Endothelial cell of umbilical vein (primary cell): ENCODE results near the gene BIRC3. TPM values are rescaled to one million over a fixed set of nuclear protein-coding genes. Genes with fewer than 3 reads are reported as not detected.

Source experiments
- BruUV-seq: library from RNA; stranded (reverse); fragments of 400-500 nt; replicated peaks from 2 replicates; lab custom pipeline; 2021; lab: Mats Ljungman, UMichigan
- CTCF ChIA-PET: fragments of 300-600, 350-600 bp; sonication (Branson Sonifier 250); formaldehyde crosslinking; loops from one replicate; lab custom pipeline; 2021; ENCODE audit warnings: antibody characterized with exemption, inconsistent platforms; lab: Charles Lee
- POLR2A ChIA-PET: fragments of 300-600, 350-600 bp; sonication (Branson Sonifier 250); formaldehyde crosslinking; loops from one replicate; lab custom pipeline; 2021; ENCODE audit warnings: antibody characterized with exemption, inconsistent platforms; lab: Charles Lee
- DNase-seq: peaks from one replicate; pipeline ENCODE4 v3.0.0-alpha.2; 2011; ENCODE audit warnings: low read depth, low spot score
- FAIRE-seq: peaks from 2 replicates; lab custom pipeline; 2011; peaks lifted over from hg19 to GRCh38; lab: Jason Lieb, UNC
- H2AFZ ChIP-seq: 2 replicates; pipeline ENCODE4 v1.6.0; 2012; ENCODE audit warnings: low read depth, low read length, control low read depth, inconsistent platforms
- H3K27ac ChIP-seq: 2 replicates; pipeline ENCODE4 v1.5.1; 2011; ENCODE audit warnings: low read depth, mild to moderate bottlenecking, control low read depth, low read length, moderate library complexity; ENCODE audit not compliant: insufficient read depth
- H3K27me3 ChIP-seq, 2 experiments: 2 replicates each; pipeline versions ENCODE4 v1.6.0 to v1.6.1; 2011; ENCODE audit warnings: low read length in 2 of 2, mixed read lengths in 1 of 2; ENCODE audit not compliant: control insufficient read depth in 2 of 2, insufficient read depth in 2 of 2
- H3K36me3 ChIP-seq, 2 experiments: 2 replicates in 1 of 2; 3 replicates in 1 of 2; pipeline ENCODE4 v1.5.1; 2011; ENCODE audit warnings: low read length in 2 of 2, mild to moderate bottlenecking in 1 of 2, moderate library complexity in 1 of 2; ENCODE audit not compliant: control insufficient read depth in 2 of 2, insufficient read depth in 2 of 2; ENCODE audit errors: extremely low read depth in 1 of 2
- H3K4me1 ChIP-seq: 3 replicates; pipeline ENCODE4 v1.5.1; 2011; ENCODE audit warnings: mild to moderate bottlenecking, low read length; ENCODE audit not compliant: control insufficient read depth, insufficient read depth; ENCODE audit errors: extremely low read depth
- H3K4me2 ChIP-seq: 2 replicates; pipeline ENCODE4 v1.6.1; 2011; ENCODE audit warnings: low read length, control low read depth, mixed read lengths; ENCODE audit not compliant: insufficient read depth
- H3K4me3 ChIP-seq, 3 experiments: fragments of 200-600 bp in 1 of 3; sonication (generic), shearing (Covaris generic) in 1 of 3; replicated peaks in 1 of 3; 2 replicates each; pipeline ENCODE4 v1.5.1; 2011 to 2016; ENCODE audit warnings: control low read depth in 3 of 3, low read length in 3 of 3, mild to moderate bottlenecking in 2 of 3, inconsistent platforms in 1 of 3, low read depth in 1 of 3, moderate library complexity in 1 of 3; ENCODE audit not compliant: insufficient read depth in 1 of 3
- H3K79me2 ChIP-seq: 2 replicates; pipeline ENCODE4 v1.6.0; 2012; ENCODE audit warnings: low read length, inconsistent platforms; ENCODE audit not compliant: control insufficient read depth, insufficient read depth
- H3K9ac ChIP-seq: replicated peaks from 2 replicates; pipeline ENCODE3; 2011; ENCODE audit warnings: low read length, control low read depth; ENCODE audit not compliant: insufficient read depth; ENCODE audit errors: extremely low read depth
- H3K9me1 ChIP-seq: replicated peaks from 3 replicates; pipeline ENCODE4 v1.6.0; 2011; ENCODE audit warnings: mild to moderate bottlenecking, low read length; ENCODE audit not compliant: control insufficient read depth, insufficient read depth; ENCODE audit errors: extremely low read depth
- H3K9me3 ChIP-seq: replicated peaks from 2 replicates; pipeline ENCODE4 v1.5.1; 2012; ENCODE audit warnings: low read length, inconsistent platforms; ENCODE audit not compliant: control insufficient read depth, insufficient read depth
- H4K20me1 ChIP-seq: replicated peaks from 2 replicates; pipeline ENCODE3; 2011; ENCODE audit warnings: mild to moderate bottlenecking, low read length; ENCODE audit not compliant: control insufficient read depth, insufficient read depth; ENCODE audit errors: extremely low read depth
- EZH2 ChIP-seq: IDR thresholded peaks from 2 replicates; pipeline ENCODE4 v1.6.1; 2012; ENCODE audit warnings: borderline replicate concordance, low read depth, mild to moderate bottlenecking, moderate library complexity, low read length, inconsistent platforms; ENCODE audit not compliant: severe bottlenecking
- FOS ChIP-seq: IDR thresholded peaks from 2 replicates; pipeline ENCODE4 v1.6.1; 2011; ENCODE audit warnings: mild to moderate bottlenecking, low read length, moderate library complexity, borderline replicate concordance; ENCODE audit not compliant: insufficient read depth
- GATA2 ChIP-seq: IDR thresholded peaks from 2 replicates; pipeline ENCODE4 v1.7.0; 2011; ENCODE audit warnings: low read depth, mild to moderate bottlenecking, moderate library complexity, mixed read lengths, low read length; ENCODE audit not compliant: insufficient read length, insufficient read depth
- JUN ChIP-seq: IDR thresholded peaks from 2 replicates; pipeline ENCODE4 v1.6.1; 2011; ENCODE audit warnings: borderline replicate concordance, low read depth; ENCODE audit not compliant: insufficient read length, insufficient read depth
- MYC ChIP-seq: IDR thresholded peaks from one replicate; pipeline ENCODE4 v1.6.1; 2011; ENCODE audit warnings: mild to moderate bottlenecking, low read depth, low read length
- POLR2A ChIP-seq: IDR thresholded peaks from 2 replicates; pipeline ENCODE4 v1.6.1; 2012; ENCODE audit warnings: low read depth, mild to moderate bottlenecking, control low read depth, low read length
- POLR2AphosphoS5 ChIP-seq: IDR thresholded peaks from 2 replicates; pipeline ENCODE4 v1.6.1; 2012; ENCODE audit warnings: low read depth, mild to moderate bottlenecking, control low read depth, low read length, moderate library complexity; ENCODE audit not compliant: insufficient read depth
- dilution Hi-C: fragments of 300-500 bp; cut with MboI; formaldehyde crosslinking; loops from one replicate; pipeline ENCODE4 v1.15.0; 2019; ENCODE audit warnings: low sequenced_read_pairs; ENCODE audit not compliant: extremely low pct_ligation_motif_present
- intact Hi-C: fragments of 100-400 bp; cut with micrococcal nuclease; formaldehyde crosslinking; loops from one replicate; pipeline ENCODE4 v1.10.0; 2022
- polyA plus RNA-seq, 4 experiments: library from polyadenylated mRNA; depleted of rRNA in 3 of 4; stranded (reverse) in 3 of 4; unstranded in 1 of 4; fragments of >200 nt; gene quantifications; 2 replicates each; pipeline versions ENCODE4 v1.2.1 to v1.2.3, GENCODE V29; 2011 to 2012; ENCODE audit warnings: missing spikeins in 1 of 4
- total RNA-seq: library from RNA; stranded (reverse); gene quantifications from 2 replicates; pipeline ENCODE4 v1.2.3, GENCODE V29; 2021
- TF ChIP-seq, protein P1 (sequence below), 2 donors: IDR thresholded peaks; 1 replicate in 1 of 2; 2 replicates in 1 of 2; pipeline ENCODE4 v1.5.1; 2011; ENCODE audit warnings: low read length in 2 of 2, mild to moderate bottlenecking in 2 of 2, moderate library complexity in 2 of 2, control low read depth in 1 of 2, inconsistent platforms in 1 of 2, low read depth in 1 of 2; ENCODE audit not compliant: insufficient read depth in 1 of 2; ENCODE audit errors: extremely low read depth in 1 of 2
- TF ChIP-seq, protein P2 (sequence below): IDR thresholded peaks from 2 replicates; pipeline ENCODE4 v1.6.1; 2011; ENCODE audit not compliant: insufficient read depth, insufficient read length

Gene BIRC3
- total and polyA plus RNA-seq, 2 donors (not counting 3 experiments of a cell fraction or from before 2014, with no cell fraction given): 0.28 to 1.4 TPM

DNA sequence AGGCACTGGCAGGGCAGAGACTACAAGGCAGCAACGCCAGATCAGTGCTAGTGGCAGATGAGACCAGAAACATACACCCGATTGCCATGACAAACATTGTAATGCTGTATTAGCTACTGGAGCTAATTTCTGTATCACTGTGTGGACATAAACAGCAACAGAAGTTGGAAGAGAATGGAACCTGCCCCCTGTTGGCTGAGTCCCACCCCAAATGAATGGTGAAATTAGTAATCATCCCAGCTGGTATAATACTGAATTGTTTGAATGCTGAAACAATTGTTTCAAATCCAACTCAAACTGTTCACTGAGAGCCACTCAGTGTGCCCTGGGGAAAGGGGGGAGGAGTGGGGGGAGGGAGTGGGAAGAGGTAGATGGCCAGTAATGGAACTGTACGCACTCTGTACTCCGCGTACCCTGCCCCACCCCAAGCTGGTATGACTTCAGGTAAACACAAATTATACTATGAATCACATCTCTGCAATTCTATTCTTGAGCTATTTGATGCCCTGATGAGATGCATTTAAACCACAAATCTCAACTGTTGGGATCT, 11.2 kb upstream of the BIRC3 start:
- ChIA-PET POLR2A (interaction anchor here (0.6 to 0.7 kb wide), 2 partner anchors 202 to 204 kb away, joined by 3 to 7 read pairs; no protein-coding TSS in a partner anchor), CTCF (interaction anchor here (1.3 to 1.8 kb wide), 2 partner anchors 12 to 23 kb away, joined by 3 to 5 read pairs; no protein-coding TSS in a partner anchor)
- Histone ChIP-seq H3K4me2 (no peak overlapping the region), H3K9me3 (no peaks in the 10 kb centered on the region), H3K27ac (no peak overlapping the region), H4K20me1 (no peaks in the 10 kb centered on the region), H3K4me1 (no peaks in the 10 kb centered on the region), H3K4me3 (no peak overlapping the region), H3K9me1 (no peaks in the 10 kb centered on the region), H3K36me3 (no peaks in the 10 kb centered on the region), H3K27me3 (peaks cover 18 to 22% of the 10 kb centered on the region in 2 experiments), H2AFZ (no peak overlapping the region), H3K9ac (no peak overlapping the region), H3K79me2 (no peaks in the 10 kb centered on the region)
- DNase-seq: no peak
- TF ChIP-seq GATA2: no peak
- no peak for TF ChIP-seq JUN
- TF ChIP-seq, protein P1, sequence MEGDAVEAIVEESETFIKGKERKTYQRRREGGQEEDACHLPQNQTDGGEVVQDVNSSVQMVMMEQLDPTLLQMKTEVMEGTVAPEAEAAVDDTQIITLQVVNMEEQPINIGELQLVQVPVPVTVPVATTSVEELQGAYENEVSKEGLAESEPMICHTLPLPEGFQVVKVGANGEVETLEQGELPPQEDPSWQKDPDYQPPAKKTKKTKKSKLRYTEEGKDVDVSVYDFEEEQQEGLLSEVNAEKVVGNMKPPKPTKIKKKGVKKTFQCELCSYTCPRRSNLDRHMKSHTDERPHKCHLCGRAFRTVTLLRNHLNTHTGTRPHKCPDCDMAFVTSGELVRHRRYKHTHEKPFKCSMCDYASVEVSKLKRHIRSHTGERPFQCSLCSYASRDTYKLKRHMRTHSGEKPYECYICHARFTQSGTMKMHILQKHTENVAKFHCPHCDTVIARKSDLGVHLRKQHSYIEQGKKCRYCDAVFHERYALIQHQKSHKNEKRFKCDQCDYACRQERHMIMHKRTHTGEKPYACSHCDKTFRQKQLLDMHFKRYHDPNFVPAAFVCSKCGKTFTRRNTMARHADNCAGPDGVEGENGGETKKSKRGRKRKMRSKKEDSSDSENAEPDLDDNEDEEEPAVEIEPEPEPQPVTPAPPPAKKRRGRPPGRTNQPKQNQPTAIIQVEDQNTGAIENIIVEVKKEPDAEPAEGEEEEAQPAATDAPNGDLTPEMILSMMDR (IDR thresholded peaks at IDR 0.05; ENCODE audit: extremely low read depth in 1 of 2, insufficient read depth in 1 of 2, low read depth in 1 of 2, low read length in 2 of 2): no peak
- no peak for TF ChIP-seq MYC
- no peak for TF ChIP-seq POLR2A
- TF ChIP-seq EZH2: no peak
- TF ChIP-seq FOS: no peak
- no peak for TF ChIP-seq POLR2AphosphoS5
- TF ChIP-seq, protein P2, sequence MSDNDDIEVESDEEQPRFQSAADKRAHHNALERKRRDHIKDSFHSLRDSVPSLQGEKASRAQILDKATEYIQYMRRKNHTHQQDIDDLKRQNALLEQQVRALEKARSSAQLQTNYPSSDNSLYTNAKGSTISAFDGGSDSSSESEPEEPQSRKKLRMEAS: no peak
- dilution Hi-C loops: no loop called here
- BruUV-seq: no TSS peak
- FAIRE-seq: no peak
- intact Hi-C loops: no loop called here
